Liver (tissue), 9 donors: ENCODE data around the gene RYR2. TPM values are rescaled to one million over a fixed set of nuclear protein-coding genes. Genes with fewer than 3 reads are reported as not detected.

ENCODE experiments used
- DNase-seq: peaks from one replicate; pipeline ENCODE4 v3.0.0-alpha.2; 2017; ENCODE audit warnings: low spot score
- H3K27ac ChIP-seq, 2 donors: one replicate each; pipeline ENCODE4 v1.7.0; 2013; ENCODE audit warnings: inconsistent platforms in 2 of 2, low read length in 2 of 2, control low read depth in 1 of 2, low read depth in 1 of 2, mild to moderate bottlenecking in 1 of 2
- H3K27me3 ChIP-seq, 4 donors: one replicate each; pipeline versions ENCODE4 v1.6.1 to v1.7.0; 2013; ENCODE audit warnings: low read length in 3 of 4, inconsistent platforms in 1 of 4, mild to moderate bottlenecking in 1 of 4, moderate library complexity in 1 of 4; ENCODE audit not compliant: control insufficient read depth in 4 of 4, insufficient read depth in 4 of 4
- H3K36me3 ChIP-seq, 4 donors: one replicate each; pipeline versions ENCODE4 v1.6.1 to v1.7.0; 2013; ENCODE audit warnings: low read length in 3 of 4, mild to moderate bottlenecking in 3 of 4, low read depth in 1 of 4, moderate library complexity in 1 of 4; ENCODE audit not compliant: control insufficient read depth in 4 of 4, insufficient read depth in 3 of 4
- H3K4me1 ChIP-seq, 4 donors: one replicate each; pipeline versions ENCODE4 v1.6.1 to v1.7.0; 2013; ENCODE audit warnings: low read length in 3 of 4, mild to moderate bottlenecking in 3 of 4, moderate library complexity in 1 of 4; ENCODE audit not compliant: control insufficient read depth in 4 of 4, insufficient read depth in 4 of 4
- H3K4me3 ChIP-seq, 3 donors: one replicate each; pipeline versions ENCODE4 v1.6.1 to v1.7.0; 2013; ENCODE audit warnings: low read length in 3 of 3, control low read depth in 1 of 3, low read depth in 1 of 3, mild to moderate bottlenecking in 1 of 3
- H3K9ac ChIP-seq, 2 donors: one replicate each; pipeline ENCODE4 v1.7.0; 2013; ENCODE audit warnings: low read length in 2 of 2, mild to moderate bottlenecking in 2 of 2, moderate library complexity in 2 of 2, control low read depth in 1 of 2, low read depth in 1 of 2
- H3K9me3 ChIP-seq, 4 donors: one replicate each; pipeline versions ENCODE4 v1.6.1 to v1.7.0; 2013; ENCODE audit warnings: low read length in 3 of 4; ENCODE audit not compliant: control insufficient read depth in 4 of 4
- CTCF ChIP-seq: fragments of 150-350 bp; IDR thresholded peaks from 2 replicates; pipeline ENCODE4 v1.5.1; 2017; ENCODE audit warnings: improper control_type of control experiment, low read depth, low read length; ENCODE audit not compliant: missing input control
- EGR1 ChIP-seq, 2 donors: IDR thresholded peaks; 2 replicates each; pipeline ENCODE4 v1.6.1; 2016 to 2018; ENCODE audit warnings: antibody characterized with exemption in 2 of 2, low read depth in 2 of 2
- FOXA2 ChIP-seq: IDR thresholded peaks from 2 replicates; pipeline ENCODE4 v1.6.1; 2016; ENCODE audit warnings: antibody characterized with exemption
- GABPA ChIP-seq, 2 donors: IDR thresholded peaks in 1 of 2; conservative IDR thresholded peaks in 1 of 2; 2 replicates each; pipeline ENCODE4 v1.6.1; 2016; ENCODE audit warnings: antibody characterized with exemption in 2 of 2, mild to moderate bottlenecking in 1 of 2, moderate library complexity in 1 of 2
- HNF4A ChIP-seq, 2 donors: conservative IDR thresholded peaks; 2 replicates each; pipeline ENCODE4 v1.6.1; 2016; ENCODE audit warnings: antibody characterized with exemption in 2 of 2, mild to moderate bottlenecking in 2 of 2
- HNF4G ChIP-seq: IDR thresholded peaks from 2 replicates; pipeline ENCODE4 v1.6.1; 2016; ENCODE audit warnings: antibody characterized with exemption
- JUND ChIP-seq, 2 donors: IDR thresholded peaks; 2 replicates each; pipeline ENCODE4 v1.6.1; 2016; ENCODE audit warnings: antibody characterized with exemption in 2 of 2
- NR2F2 ChIP-seq: IDR thresholded peaks from 2 replicates; pipeline ENCODE4 v1.6.1; 2016; ENCODE audit warnings: antibody characterized with exemption
- RAD21 ChIP-seq, 2 donors: IDR thresholded peaks; 2 replicates each; pipeline ENCODE4 v1.6.1; 2016; ENCODE audit warnings: antibody characterized with exemption in 2 of 2, mild to moderate bottlenecking in 2 of 2
- RXRA ChIP-seq, 2 donors: IDR thresholded peaks; 2 replicates each; pipeline ENCODE4 v1.6.1; 2017 to 2018; ENCODE audit warnings: antibody characterized with exemption in 2 of 2, mild to moderate bottlenecking in 1 of 2
- SP1 ChIP-seq: IDR thresholded peaks from 2 replicates; pipeline ENCODE4 v1.6.1; 2018; ENCODE audit warnings: antibody characterized with exemption, mild to moderate bottlenecking
- TAF1 ChIP-seq: conservative IDR thresholded peaks from 2 replicates; pipeline ENCODE4 v1.6.1; 2016; ENCODE audit warnings: antibody characterized with exemption, mild to moderate bottlenecking
- YY1 ChIP-seq: IDR thresholded peaks from 2 replicates; pipeline ENCODE4 v1.6.1; 2016; ENCODE audit warnings: antibody characterized with exemption, mild to moderate bottlenecking
- whole genome bisulfite sequencing: extraction: QIAGEN DNeasy Blood & Tissue Kit; methylation state at CpG from one replicate; pipeline ENCODE4 v1.1.7; 2013; 5-methylcytosine and 5-hydroxymethylcytosine counted together
- polyA plus RNA-seq, 2 donors: library from polyadenylated mRNA; stranded (reverse) in 1 of 2; unstranded in 1 of 2; fragments of 200-250 nt in 1 of 2; fragments of >200 nt in 1 of 2; fragmentation: Nextera tagmentation in 1 of 2; extraction: Ambion mirVana in 1 of 2; gene quantifications; one replicate each; pipeline versions ENCODE4 v1.2.1 to v1.2.3, GENCODE V29; 2013 to 2015
- total RNA-seq, 2 donors: library from RNA; depleted of rRNA; stranded (reverse); fragments of >200 nt; gene quantifications; one replicate each; pipeline ENCODE4 v1.2.3, GENCODE V29; 2014
- TF ChIP-seq, protein P1 (sequence below): IDR thresholded peaks from 2 replicates; pipeline ENCODE4 v1.6.1; 2016; ENCODE audit warnings: antibody characterized with exemption, mild to moderate bottlenecking
- TF ChIP-seq, protein P2 (sequence below): IDR thresholded peaks from 2 replicates; pipeline ENCODE4 v1.6.1; 2016; ENCODE audit warnings: antibody characterized with exemption
- TF ChIP-seq, protein P3 (sequence below): IDR thresholded peaks from 2 replicates; pipeline ENCODE4 v1.6.1; 2016; ENCODE audit warnings: antibody characterized with exemption
- TF ChIP-seq, protein P4 (sequence below): IDR thresholded peaks from 2 replicates; pipeline ENCODE4 v1.6.1; 2016; ENCODE audit warnings: antibody characterized with exemption
- donor health status: healthy.
- donor health status: healthy.
- donor health status: healthy.
- donor health status: healthy.
- donor health status: healthy.

RYR2 gene
- total and polyA plus RNA-seq, 4 donors, result 0.06 to 0.75 (median 0.31) TPM

DNA sequence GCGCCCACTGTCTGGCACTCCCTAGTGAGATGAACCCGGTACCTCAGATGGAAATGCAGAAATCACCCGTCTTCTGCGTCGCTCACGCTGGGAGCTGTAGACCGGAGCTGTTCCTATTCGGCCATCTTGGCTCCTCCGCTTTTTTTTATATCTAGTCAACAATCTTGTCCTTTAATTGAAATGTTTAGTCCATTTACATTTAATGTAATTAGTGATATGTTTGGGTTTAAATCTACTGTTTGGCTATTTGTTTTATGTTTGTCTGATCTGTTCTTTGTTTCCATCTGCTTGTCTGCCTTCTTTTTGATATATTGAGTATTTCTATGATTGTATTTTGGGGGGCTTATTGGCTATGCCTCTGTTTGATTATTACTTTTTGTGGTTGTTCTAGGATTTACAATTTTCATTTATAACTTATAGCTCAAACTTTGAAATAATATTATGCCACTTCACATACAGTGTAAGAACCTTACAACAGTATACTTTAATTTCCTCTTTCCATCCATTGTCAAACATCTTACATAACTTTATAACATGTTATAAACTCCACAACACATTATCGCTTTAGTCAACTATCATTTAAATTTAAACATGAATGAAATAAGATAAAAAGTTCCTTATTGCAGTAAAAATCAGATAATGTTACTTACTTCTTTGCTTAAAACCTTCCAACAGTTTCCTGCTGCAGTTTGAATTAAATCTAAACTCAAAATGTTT, 16.5 kb upstream of the RYR2 start:
- no peak for TF ChIP-seq GABPA (IDR thresholded peaks at IDR 0.05 in 1 of 2, conservative IDR thresholded peaks at IDR 0.05 in 1 of 2)
- TF ChIP-seq, protein P1, sequence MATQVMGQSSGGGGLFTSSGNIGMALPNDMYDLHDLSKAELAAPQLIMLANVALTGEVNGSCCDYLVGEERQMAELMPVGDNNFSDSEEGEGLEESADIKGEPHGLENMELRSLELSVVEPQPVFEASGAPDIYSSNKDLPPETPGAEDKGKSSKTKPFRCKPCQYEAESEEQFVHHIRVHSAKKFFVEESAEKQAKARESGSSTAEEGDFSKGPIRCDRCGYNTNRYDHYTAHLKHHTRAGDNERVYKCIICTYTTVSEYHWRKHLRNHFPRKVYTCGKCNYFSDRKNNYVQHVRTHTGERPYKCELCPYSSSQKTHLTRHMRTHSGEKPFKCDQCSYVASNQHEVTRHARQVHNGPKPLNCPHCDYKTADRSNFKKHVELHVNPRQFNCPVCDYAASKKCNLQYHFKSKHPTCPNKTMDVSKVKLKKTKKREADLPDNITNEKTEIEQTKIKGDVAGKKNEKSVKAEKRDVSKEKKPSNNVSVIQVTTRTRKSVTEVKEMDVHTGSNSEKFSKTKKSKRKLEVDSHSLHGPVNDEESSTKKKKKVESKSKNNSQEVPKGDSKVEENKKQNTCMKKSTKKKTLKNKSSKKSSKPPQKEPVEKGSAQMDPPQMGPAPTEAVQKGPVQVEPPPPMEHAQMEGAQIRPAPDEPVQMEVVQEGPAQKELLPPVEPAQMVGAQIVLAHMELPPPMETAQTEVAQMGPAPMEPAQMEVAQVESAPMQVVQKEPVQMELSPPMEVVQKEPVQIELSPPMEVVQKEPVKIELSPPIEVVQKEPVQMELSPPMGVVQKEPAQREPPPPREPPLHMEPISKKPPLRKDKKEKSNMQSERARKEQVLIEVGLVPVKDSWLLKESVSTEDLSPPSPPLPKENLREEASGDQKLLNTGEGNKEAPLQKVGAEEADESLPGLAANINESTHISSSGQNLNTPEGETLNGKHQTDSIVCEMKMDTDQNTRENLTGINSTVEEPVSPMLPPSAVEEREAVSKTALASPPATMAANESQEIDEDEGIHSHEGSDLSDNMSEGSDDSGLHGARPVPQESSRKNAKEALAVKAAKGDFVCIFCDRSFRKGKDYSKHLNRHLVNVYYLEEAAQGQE, result no peak
- TF ChIP-seq EGR1 (IDR thresholded peaks at IDR 0.05; ENCODE audit: low read depth in 2 of 2), result no peak
- no peak for TF ChIP-seq NR2F2
- TF ChIP-seq RAD21 (IDR thresholded peaks at IDR 0.05), result no peak
- no peak for TF ChIP-seq JUND (IDR thresholded peaks at IDR 0.05)
- TF ChIP-seq HNF4G, result no peak
- TF ChIP-seq, protein P2, sequence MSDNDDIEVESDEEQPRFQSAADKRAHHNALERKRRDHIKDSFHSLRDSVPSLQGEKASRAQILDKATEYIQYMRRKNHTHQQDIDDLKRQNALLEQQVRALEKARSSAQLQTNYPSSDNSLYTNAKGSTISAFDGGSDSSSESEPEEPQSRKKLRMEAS, result no peak
- no peak overlapping the region for H3K27ac ChIP-seq
- H3K36me3 ChIP-seq, result no peaks in the 10 kb centered on the region
- 89% methylated on average over 8 of the region's 10 CpGs for WGBS
- no peak for DNase-seq
- no peaks in the 10 kb centered on the region for H3K9me3 ChIP-seq
- no peak overlapping the region for H3K9ac ChIP-seq
- H3K27me3 ChIP-seq, result no peaks in the 10 kb centered on the region
- H3K4me3 ChIP-seq, result no peak overlapping the region
- H3K4me1 ChIP-seq, result no peaks in the 10 kb centered on the region

DNA sequence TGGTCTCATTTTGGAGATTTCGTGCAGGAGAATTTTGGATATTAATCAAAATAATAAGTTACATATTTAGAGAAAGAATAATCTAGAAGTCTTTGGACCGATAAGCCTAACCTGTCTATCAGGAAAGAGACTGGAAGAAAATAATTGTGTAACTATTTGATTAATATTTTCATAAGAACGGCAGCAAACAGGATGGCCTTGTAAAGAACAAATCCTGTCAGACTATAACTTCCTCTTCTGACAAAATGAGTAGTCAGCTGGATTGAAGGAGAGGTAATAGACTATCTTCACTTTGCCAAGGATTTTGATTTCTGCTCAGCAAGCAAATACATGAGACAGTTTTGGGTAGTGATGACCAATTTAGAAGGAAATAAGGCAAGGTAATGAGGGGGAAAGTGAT, 12.7 kb upstream of the RYR2 start:
- peaks cover 0 to 4% (median 0%) of the 10 kb centered on the region in 4 donors for H3K27me3 ChIP-seq
- no peak overlapping the region for H3K27ac ChIP-seq
- DNase-seq, result no peak
- H3K4me3 ChIP-seq, result no peak overlapping the region
- no peaks in the 10 kb centered on the region for H3K9me3 ChIP-seq
- no peaks in the 10 kb centered on the region for H3K4me1 ChIP-seq
- 71% methylated on average over 3 of the region's 3 CpGs for WGBS
- TF ChIP-seq TAF1, result no peak
- no peak for TF ChIP-seq HNF4A (conservative IDR thresholded peaks at IDR 0.05)
- no peak for TF ChIP-seq JUND (IDR thresholded peaks at IDR 0.05)
- TF ChIP-seq GABPA (IDR thresholded peaks at IDR 0.05 in 1 of 2, conservative IDR thresholded peaks at IDR 0.05 in 1 of 2), result no peak
- TF ChIP-seq, protein P3, sequence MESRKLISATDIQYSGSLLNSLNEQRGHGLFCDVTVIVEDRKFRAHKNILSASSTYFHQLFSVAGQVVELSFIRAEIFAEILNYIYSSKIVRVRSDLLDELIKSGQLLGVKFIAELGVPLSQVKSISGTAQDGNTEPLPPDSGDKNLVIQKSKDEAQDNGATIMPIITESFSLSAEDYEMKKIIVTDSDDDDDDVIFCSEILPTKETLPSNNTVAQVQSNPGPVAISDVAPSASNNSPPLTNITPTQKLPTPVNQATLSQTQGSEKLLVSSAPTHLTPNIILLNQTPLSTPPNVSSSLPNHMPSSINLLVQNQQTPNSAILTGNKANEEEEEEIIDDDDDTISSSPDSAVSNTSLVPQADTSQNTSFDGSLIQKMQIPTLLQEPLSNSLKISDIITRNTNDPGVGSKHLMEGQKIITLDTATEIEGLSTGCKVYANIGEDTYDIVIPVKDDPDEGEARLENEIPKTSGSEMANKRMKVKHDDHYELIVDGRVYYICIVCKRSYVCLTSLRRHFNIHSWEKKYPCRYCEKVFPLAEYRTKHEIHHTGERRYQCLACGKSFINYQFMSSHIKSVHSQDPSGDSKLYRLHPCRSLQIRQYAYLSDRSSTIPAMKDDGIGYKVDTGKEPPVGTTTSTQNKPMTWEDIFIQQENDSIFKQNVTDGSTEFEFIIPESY, result no peak
- no peak for TF ChIP-seq EGR1 (IDR thresholded peaks at IDR 0.05; ENCODE audit: low read depth in 2 of 2)
- no peak for TF ChIP-seq YY1
- TF ChIP-seq, protein P1, result no peak
- TF ChIP-seq HNF4G, result no peak
- no peak for TF ChIP-seq SP1
- TF ChIP-seq RAD21 (IDR thresholded peaks at IDR 0.05), result no peak
- TF ChIP-seq CTCF, result no peak
- TF ChIP-seq, protein P2, result no peak
- no peak for TF ChIP-seq FOXA2
- TF ChIP-seq RXRA (IDR thresholded peaks at IDR 0.05), result no peak
- TF ChIP-seq, protein P4, sequence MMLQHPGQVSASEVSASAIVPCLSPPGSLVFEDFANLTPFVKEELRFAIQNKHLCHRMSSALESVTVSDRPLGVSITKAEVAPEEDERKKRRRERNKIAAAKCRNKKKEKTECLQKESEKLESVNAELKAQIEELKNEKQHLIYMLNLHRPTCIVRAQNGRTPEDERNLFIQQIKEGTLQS, result no peak
- no peaks in the 10 kb centered on the region for H3K36me3 ChIP-seq
- no peak overlapping the region for H3K9ac ChIP-seq
